ENCODE data around the gene MAFG.

GRCh38 chr17:81914103-81914850 is 13.3 kb downstream of the MAFG start:
- TF ChIP-seq YY1 (IDR thresholded peaks at IDR 0.05; ENCODE audit: insufficient read depth, insufficient read length) (no peak), ZNF274 (IDR thresholded peaks at IDR 0.05; ENCODE audit: low read depth, low read length) (no peak), SUZ12 (IDR thresholded peaks at IDR 0.05; ENCODE audit: extremely low read depth, insufficient read depth, insufficient read length) (no peak)

All from NT2/D1 (cell line).